OCI-LY3 (cell line): ENCODE measurements around the gene ATP6V0A4.

ENCODE experiments used
- EZH2phosphoT487 ChIP-seq: fragments of 200-600 bp; shearing (Covaris generic); IDR thresholded peaks from 2 replicates; pipeline ENCODE4 v1.6.1; 2018; ENCODE audit warnings: antibody characterized with exemption, mixed run types, low read depth
- TF ChIP-seq, protein P1 (sequence below): fragments of 200-600, 300-600 bp; sonication (generic); IDR thresholded peaks from 2 replicates; pipeline ENCODE4 v1.5.1; 2014; ENCODE audit warnings: antibody characterized with exemption, low read length, low read depth

- TF ChIP-seq, protein P1, sequence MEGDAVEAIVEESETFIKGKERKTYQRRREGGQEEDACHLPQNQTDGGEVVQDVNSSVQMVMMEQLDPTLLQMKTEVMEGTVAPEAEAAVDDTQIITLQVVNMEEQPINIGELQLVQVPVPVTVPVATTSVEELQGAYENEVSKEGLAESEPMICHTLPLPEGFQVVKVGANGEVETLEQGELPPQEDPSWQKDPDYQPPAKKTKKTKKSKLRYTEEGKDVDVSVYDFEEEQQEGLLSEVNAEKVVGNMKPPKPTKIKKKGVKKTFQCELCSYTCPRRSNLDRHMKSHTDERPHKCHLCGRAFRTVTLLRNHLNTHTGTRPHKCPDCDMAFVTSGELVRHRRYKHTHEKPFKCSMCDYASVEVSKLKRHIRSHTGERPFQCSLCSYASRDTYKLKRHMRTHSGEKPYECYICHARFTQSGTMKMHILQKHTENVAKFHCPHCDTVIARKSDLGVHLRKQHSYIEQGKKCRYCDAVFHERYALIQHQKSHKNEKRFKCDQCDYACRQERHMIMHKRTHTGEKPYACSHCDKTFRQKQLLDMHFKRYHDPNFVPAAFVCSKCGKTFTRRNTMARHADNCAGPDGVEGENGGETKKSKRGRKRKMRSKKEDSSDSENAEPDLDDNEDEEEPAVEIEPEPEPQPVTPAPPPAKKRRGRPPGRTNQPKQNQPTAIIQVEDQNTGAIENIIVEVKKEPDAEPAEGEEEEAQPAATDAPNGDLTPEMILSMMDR = no peak
- no peak for TF ChIP-seq EZH2phosphoT487
Measured at GRCh38 chr7:138802706-138803105, 4.7 kb upstream of the ATP6V0A4 start.
